Omental fat pad (tissue), 4 donors: Measurements from ENCODE around the gene ACTA1. TPM values are rescaled to one million over a fixed set of nuclear protein-coding genes. Genes with fewer than 3 reads are reported as not detected.
"Not testable (repeated sequence)": the region's sequence is repeated elsewhere in the genome, so short reads cannot be mapped to it uniquely, and the experiment has no call there.

Experiments
- ATAC-seq: fragments of 150-250 bp; one replicate; pipeline ENCODE4 v1.9.1; 2016; ENCODE audit warnings: mild to moderate bottlenecking, moderate library complexity; ENCODE audit not compliant: low FRiP score
- DNase-seq: peaks from one replicate; pipeline ENCODE4 v3.0.0-alpha.2; 2019; ENCODE audit warnings: low spot score
- CTCF ChIP-seq, 3 donors: fragments of 450-650 bp; IDR thresholded peaks; one replicate each; pipeline ENCODE4 v1.5.1; 2016 to 2017; ENCODE audit warnings: antibody characterized with exemption in 3 of 3, mild to moderate bottlenecking in 3 of 3, moderate library complexity in 2 of 3
- total RNA-seq, 4 donors: library from RNA; depleted of rRNA; stranded (reverse); fragments of >200 nt; gene quantifications; one replicate each; pipeline ENCODE4 v1.1.0, GENCODE V29; 2016

Gene ACTA1
- total RNA-seq, 4 donors from 2014 or later: 0.56 TPM; not detected in 3

- DNase-seq: no peak
- no peak for TF ChIP-seq CTCF (IDR thresholded peaks at IDR 0.05)
- ATAC-seq: no peak
These were observed 25.3 kb downstream of the ACTA1 start for GRCh38 chr1:229408458-229409037.

GRCh38 chr1:229407206-229408026 lies 26.5 kb downstream of the ACTA1 start:
- no peak for TF ChIP-seq CTCF (IDR thresholded peaks at IDR 0.05)
- DNase-seq (no peak), ATAC-seq (no peak)

GRCh38 chr1:229406798-229407197 lies 27.1 kb downstream of the ACTA1 start:
- no peak for TF ChIP-seq CTCF (IDR thresholded peaks at IDR 0.05)
- DNase-seq: no peak
- ATAC-seq: no peak

- ATAC-seq: no peak
- TF ChIP-seq CTCF (IDR thresholded peaks at IDR 0.05): no peak
- DNase-seq: no peak
These were observed 30.3 kb downstream of the ACTA1 start for GRCh38 chr1:229403573-229403972.

GRCh38 chr1:229402993-229403392 lies 30.9 kb downstream of the ACTA1 start:
- no peak for ATAC-seq
- DNase-seq: no peak
- no peak for TF ChIP-seq CTCF (IDR thresholded peaks at IDR 0.05)

GRCh38 chr1:229402329-229402728 lies 31.6 kb downstream of the ACTA1 start:
- not testable (repeated sequence) for ATAC-seq, DNase-seq

GRCh38 chr1:229397762-229398161 lies 36.1 kb downstream of the ACTA1 start:
- ATAC-seq: no peak
- DNase-seq: no peak
- TF ChIP-seq CTCF (IDR thresholded peaks at IDR 0.05): no peak
